Measurements from ENCODE around the gene HOXB5.

Gene HOXB5

DNA sequence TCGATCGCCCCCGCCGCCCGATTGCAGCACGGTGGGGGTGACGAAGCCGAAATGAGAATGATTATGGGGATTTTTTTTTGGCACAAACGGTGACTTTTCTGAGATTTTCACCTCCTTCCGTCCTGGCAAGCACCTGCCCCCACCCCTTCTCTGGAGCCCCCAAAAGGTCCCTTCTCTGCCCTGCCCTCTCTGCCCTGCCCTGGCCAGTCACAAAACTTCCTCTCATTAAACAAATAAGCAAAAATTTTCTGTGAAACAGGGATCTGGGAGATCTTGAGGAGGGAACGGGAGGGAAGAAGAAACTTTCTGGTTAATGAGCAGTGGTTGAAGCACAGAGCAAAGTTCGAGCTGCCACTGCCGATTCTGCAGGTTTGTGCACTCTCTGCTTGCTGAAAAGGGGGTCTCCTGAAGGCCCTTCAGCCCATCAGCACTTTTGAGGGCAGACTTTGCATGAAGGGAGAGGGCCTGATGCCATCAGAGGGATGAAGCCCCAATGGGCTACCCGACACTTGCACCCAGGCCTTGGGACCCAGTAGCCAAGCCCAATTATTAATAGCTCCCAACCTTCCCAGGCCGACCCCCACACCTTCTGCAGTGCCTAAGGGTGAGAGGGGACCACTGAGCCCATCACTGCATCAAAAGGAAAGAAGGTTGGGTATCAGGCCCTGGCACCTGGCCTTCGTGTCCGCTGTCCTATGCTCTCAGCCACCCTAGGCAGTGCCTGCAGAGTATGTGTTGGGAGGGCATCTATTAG, 22.6 kb upstream of the HOXB5 start:
- TF ChIP-seq, protein P1, sequence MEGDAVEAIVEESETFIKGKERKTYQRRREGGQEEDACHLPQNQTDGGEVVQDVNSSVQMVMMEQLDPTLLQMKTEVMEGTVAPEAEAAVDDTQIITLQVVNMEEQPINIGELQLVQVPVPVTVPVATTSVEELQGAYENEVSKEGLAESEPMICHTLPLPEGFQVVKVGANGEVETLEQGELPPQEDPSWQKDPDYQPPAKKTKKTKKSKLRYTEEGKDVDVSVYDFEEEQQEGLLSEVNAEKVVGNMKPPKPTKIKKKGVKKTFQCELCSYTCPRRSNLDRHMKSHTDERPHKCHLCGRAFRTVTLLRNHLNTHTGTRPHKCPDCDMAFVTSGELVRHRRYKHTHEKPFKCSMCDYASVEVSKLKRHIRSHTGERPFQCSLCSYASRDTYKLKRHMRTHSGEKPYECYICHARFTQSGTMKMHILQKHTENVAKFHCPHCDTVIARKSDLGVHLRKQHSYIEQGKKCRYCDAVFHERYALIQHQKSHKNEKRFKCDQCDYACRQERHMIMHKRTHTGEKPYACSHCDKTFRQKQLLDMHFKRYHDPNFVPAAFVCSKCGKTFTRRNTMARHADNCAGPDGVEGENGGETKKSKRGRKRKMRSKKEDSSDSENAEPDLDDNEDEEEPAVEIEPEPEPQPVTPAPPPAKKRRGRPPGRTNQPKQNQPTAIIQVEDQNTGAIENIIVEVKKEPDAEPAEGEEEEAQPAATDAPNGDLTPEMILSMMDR (IDR thresholded peaks at IDR 0.05; ENCODE audit: extremely low read depth, insufficient read depth, missing control alignments), result no peak
- in situ Hi-C loops (cut with MboI; ENCODE audit: low pct_unique_long_range_greater_than_20kb, low sequenced_read_pairs, unreplicated experiment), result loop anchor here (10.0 kb wide), 1 partner anchor 109 kb away; the partner anchor contains the start of genes HOXB13, PRAC1 and PRAC2
- no peak for DNase-seq (ENCODE audit: low spot score)

DNA sequence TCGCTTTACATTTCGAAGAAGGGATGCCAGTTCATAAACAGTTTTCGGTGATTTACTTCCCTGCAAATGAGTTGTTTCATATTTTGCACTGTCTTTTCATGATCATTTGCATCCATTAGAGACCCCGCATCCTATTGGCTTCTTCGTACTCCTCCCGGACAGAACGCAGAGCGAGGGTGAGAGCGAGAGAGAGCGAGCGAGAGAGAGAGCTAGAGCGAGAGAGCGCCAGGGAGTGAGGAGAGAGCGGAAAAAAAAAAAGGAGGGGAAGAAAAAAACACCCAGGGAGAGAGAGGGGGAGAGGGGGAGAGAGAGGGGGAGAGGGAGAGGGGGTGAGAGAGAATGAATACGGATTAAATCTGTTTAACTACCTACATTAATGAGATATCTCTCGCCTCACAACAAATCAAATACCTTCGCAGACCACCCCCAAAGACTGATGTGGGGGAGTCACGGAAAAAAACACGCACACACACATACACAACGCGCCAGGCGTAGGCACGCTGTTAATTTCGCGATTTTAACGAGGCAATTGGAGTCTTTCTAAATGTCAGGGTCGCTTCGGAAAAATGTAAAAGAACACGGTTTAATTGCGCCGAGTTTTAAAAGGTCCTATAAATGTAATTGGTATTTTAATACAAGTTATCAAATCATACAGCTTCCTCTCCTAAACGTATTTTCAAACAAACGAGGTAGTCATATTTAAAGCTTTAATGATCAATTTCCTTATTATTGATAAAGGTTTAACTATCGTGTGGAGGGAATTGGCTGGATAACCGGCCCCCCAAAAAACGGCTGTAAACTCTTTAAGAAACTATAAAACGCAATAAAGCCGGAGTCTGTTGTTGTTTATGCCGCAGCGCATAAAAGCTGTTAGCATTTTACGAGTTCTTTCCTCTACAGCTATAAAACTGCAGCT, 21.7 kb upstream of the HOXB5 start, which contains the start of gene HOXB8:
HOXB8 (minus strand) TSS at position 246 of the 916 bp plus-strand sequence. CDS start 588 bp downstream, outside the sequence.
- DNase-seq (ENCODE audit: low spot score), result no peak
- TF ChIP-seq, protein P1 (IDR thresholded peaks at IDR 0.05; ENCODE audit: extremely low read depth, insufficient read depth, missing control alignments), result no peak
- in situ Hi-C loops (cut with MboI; ENCODE audit: low pct_unique_long_range_greater_than_20kb, low sequenced_read_pairs, unreplicated experiment), result loop anchor here (10.0 kb wide), 1 partner anchor 109 kb away; the partner anchor contains the start of genes HOXB13, PRAC1 and PRAC2

DNA sequence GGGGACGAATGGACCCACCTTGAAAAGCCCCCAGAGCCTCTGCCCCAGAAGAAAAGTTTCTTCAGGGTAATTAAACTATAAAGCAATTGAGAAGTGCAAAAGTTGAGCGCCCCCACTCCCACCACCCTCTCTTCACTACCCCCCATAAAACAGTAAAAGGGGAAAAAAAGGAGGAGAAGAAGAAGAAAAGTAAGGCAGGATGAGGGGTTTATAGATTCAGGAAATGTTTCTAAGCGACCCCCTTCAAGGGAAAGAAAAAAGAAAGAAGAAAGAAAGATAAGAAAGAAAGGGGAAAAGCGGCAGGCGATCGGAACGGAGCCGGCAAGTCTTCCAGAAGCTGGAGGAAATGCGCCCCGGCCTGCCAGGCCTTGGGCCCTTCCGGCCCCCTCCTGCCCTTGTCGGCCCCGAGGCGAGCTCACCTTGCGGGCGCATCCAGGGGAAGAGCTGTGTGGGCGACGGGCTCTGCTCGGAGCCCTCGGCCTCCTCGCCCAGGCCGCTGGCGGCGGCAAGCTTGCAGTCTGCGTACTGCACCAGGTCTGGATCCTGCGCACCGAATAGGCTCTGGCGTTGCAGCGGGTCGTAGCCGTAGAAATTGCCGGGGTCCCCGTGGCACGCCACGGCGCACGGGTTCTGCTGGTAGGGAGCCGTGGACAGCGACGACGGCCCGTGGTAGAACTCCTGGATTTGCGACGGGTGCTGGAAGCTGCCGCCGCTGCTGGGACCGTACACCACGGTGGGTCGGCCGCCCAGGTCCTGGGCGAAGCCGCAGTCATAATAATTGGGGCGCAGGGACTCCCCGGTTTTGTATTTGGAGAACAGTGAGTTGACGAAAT, 20.5 kb upstream of the HOXB5 start:
- DNase-seq (ENCODE audit: low spot score), result peak; percentile 56
- in situ Hi-C loops (cut with MboI; ENCODE audit: low pct_unique_long_range_greater_than_20kb, low sequenced_read_pairs, unreplicated experiment), result loop anchor here (10.0 kb wide), 1 partner anchor 111 kb away; the partner anchor contains the start of genes HOXB13, PRAC1 and PRAC2
- TF ChIP-seq, protein P1 (IDR thresholded peaks at IDR 0.05; ENCODE audit: extremely low read depth, insufficient read depth, missing control alignments), result no peak

DNA sequence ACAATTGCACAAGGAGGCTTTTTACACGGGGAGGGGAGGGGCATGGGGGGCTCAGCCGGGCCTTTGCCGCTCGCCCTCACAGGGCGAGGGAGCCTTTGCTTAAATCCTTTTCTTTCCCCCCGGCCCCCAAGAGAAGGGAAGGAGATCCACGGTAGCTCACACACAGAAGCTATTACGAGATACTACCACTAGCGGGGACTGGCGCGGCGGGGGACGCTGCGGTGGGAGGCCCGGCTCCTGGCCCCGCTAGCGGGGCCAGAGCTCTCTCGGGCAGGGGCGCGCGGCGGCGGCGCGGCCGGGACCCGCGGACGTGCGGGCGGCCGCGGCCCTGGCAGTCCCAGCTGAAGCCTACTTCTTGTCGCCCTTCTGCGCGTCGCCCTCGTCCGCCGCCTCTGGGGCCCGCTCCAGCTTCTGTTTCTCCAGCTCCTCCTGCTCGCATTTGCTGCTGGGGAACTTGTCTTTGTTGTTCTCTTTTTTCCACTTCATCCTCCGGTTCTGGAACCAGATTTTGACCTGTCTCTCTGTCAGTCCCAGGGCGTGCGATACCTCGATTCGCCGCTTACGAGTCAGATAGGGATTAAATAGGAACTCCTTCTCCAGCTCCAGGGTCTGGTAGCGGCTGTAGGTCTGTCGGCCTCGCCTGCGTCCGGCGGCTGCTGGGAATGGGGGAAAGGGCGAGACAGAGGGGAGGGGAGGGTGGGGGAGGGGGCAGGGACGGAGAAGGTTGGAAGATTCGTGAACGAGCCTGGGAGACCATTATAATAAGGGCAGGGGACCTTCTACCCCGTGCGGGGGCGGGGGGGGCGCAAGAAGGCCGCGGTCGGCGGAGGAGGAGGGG, 19.5 kb upstream of the HOXB5 start:
- TF ChIP-seq, protein P1 (IDR thresholded peaks at IDR 0.05; ENCODE audit: extremely low read depth, insufficient read depth, missing control alignments), result peak; percentile 18
- peak; percentile 80 for DNase-seq (ENCODE audit: low spot score)
- in situ Hi-C loops (cut with MboI; ENCODE audit: low pct_unique_long_range_greater_than_20kb, low sequenced_read_pairs, unreplicated experiment), result loop anchor here (10.0 kb wide), 1 partner anchor 112 kb away; the partner anchor contains the start of genes HOXB13, PRAC1 and PRAC2

DNA sequence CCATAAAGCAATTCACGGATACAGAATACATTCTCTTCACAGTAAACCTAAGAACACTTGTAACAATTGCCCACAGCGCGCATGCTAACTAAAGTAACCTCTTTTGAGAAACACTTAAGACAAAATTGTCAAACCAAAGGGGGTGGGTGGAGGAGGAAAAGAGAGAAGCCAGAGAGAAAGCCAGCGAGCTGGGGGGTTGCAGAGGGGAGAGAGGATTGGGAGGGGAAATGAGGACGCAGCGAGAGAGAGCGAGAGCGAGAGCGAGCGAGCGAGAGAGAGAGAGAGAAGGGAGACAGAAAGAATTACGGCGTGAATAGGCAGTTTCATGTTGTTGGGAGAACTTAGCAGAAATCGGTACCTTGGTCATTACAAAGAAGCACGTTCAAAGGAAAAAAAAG, 18.9 kb upstream of the HOXB5 start:
- no peak for DNase-seq (ENCODE audit: low spot score)
- in situ Hi-C loops (cut with MboI; ENCODE audit: low pct_unique_long_range_greater_than_20kb, low sequenced_read_pairs, unreplicated experiment), result loop anchor here (10.0 kb wide), 1 partner anchor 112 kb away; the partner anchor contains the start of genes HOXB13, PRAC1 and PRAC2
- TF ChIP-seq, protein P1 (IDR thresholded peaks at IDR 0.05; ENCODE audit: extremely low read depth, insufficient read depth, missing control alignments), result no peak

All from GM13977 (cell line).